GM13976 (cell line): ENCODE results near the gene BAZ2B.

Experiments
- DNase-seq: peaks from one replicate; pipeline ENCODE4 v3.0.0; 2012; ENCODE audit warnings: low spot score
- in situ Hi-C: fragments of 300-500 bp; cut with MboI; formaldehyde crosslinking; loops from one replicate; pipeline ENCODE4 v1.12.0; 2022; ENCODE audit warnings: low sequenced_read_pairs, mixed read lengths, inconsistent platforms; ENCODE audit not compliant: unreplicated experiment
- TF ChIP-seq, protein P1 (sequence below): IDR thresholded peaks from 2 replicates; pipeline ENCODE4 v1.5.1; 2012; ENCODE audit warnings: borderline replicate concordance, mild to moderate bottlenecking; ENCODE audit not compliant: insufficient read depth; ENCODE audit errors: extremely low read depth, missing control alignments, control extremely low read depth

The BAZ2B gene

GRCh38 chr2:159526433-159526832 is 89.9 kb downstream of the BAZ2B start:
- in situ Hi-C loops, result no loop called here
- no peak for DNase-seq
- TF ChIP-seq, protein P1, sequence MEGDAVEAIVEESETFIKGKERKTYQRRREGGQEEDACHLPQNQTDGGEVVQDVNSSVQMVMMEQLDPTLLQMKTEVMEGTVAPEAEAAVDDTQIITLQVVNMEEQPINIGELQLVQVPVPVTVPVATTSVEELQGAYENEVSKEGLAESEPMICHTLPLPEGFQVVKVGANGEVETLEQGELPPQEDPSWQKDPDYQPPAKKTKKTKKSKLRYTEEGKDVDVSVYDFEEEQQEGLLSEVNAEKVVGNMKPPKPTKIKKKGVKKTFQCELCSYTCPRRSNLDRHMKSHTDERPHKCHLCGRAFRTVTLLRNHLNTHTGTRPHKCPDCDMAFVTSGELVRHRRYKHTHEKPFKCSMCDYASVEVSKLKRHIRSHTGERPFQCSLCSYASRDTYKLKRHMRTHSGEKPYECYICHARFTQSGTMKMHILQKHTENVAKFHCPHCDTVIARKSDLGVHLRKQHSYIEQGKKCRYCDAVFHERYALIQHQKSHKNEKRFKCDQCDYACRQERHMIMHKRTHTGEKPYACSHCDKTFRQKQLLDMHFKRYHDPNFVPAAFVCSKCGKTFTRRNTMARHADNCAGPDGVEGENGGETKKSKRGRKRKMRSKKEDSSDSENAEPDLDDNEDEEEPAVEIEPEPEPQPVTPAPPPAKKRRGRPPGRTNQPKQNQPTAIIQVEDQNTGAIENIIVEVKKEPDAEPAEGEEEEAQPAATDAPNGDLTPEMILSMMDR, result no peak

GRCh38 chr2:159525012-159525411 is 91.3 kb downstream of the BAZ2B start:
- no peak for DNase-seq
- in situ Hi-C loops, result no loop called here
- TF ChIP-seq, protein P1, result no peak

DNA sequence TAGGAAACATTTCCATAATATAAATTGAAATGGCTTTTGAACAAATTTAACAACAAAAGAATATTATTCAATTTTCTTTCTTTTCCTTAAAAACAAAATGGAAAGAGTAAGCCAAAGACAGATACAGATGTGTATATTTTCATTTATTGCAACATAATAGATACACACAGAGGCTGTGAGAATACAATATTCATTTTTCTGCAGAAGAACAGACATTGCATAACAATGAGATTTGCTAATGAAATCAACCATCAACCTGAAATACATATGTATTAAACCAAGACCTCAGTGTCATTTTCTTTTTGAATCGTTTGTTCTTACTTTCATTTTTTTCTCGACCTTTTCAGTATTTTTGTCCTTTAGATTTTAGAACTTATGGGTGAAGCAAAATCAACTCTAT is 95.1 kb downstream of the BAZ2B start:
- in situ Hi-C loops, result no loop called here
- TF ChIP-seq, protein P1, result no peak
- no peak for DNase-seq

- in situ Hi-C loops, result no loop called here
- TF ChIP-seq, protein P1, result no peak
- no peak for DNase-seq
Observed at GRCh38 chr2:159518321-159519005, 97.9 kb downstream of the BAZ2B start.

DNA sequence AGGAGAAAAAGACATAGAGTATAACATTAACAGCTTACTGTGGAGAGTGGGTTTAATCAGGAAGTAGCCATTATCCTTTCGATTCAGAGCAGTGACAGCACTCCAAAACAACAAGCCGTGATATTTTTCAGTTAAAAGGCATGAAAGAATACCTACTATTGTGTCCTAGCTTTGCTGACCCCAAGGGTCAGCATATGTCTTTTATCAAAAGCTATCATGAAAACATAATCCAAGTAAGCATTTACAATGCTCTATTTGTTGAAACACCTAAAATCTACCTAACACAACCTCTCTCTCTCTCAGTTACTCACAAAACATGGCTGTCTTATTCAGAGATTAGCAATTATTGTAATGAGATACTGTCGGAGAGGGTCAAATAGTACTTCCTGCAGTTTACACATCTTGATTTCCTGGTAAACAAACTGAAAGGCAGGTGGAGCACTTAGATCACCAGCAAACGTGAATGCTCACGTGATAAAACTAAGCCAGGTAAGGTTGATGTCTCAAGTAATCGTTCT is 100.0 kb downstream of the BAZ2B start:
- TF ChIP-seq, protein P1, result no peak
- peak; percentile 52 for DNase-seq
- in situ Hi-C loops, result no loop called here

DNA sequence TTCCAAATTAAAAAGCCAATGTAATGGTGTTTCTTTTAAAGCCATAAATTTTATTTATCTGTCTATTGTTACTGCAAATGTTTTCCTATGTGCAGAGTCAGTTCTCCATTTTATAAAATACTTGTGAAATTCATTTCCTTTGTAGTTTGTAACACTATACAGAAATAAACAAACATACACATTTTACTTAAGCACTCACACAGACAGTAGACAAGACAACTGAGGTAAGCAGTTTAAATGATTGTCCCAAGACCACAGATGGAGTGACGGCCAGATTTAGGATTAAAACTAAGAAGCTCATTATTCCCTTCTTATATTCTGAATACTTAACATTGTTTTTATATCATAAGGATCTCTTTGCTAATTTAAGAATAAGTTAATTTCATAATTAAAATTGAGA is 100.9 kb downstream of the BAZ2B start:
- TF ChIP-seq, protein P1, result no peak
- in situ Hi-C loops, result no loop called here
- no peak for DNase-seq
